Breast epithelium (tissue), 4 donors: ENCODE data around the gene EPHB3. TPM values are rescaled to one million over a fixed set of nuclear protein-coding genes. Genes with fewer than 3 reads are reported as not detected.

Experiments used
- DNase-seq, 2 donors: peaks; one replicate each; pipeline ENCODE4 v3.0.0-alpha.2; 2019; ENCODE audit warnings: low spot score in 2 of 2
- H3K27ac ChIP-seq, 2 donors: fragments of 200-600 bp; sonication (generic) in 1 of 2; one replicate each; pipeline ENCODE4 v1.5.1; 2016 to 2019; ENCODE audit warnings: mild to moderate bottlenecking in 1 of 2
- H3K27me3 ChIP-seq, 2 donors: fragments of 200-600 bp; sonication (generic) in 1 of 2; one replicate each; pipeline versions ENCODE4 v1.5.1 to v1.6.0; 2017 to 2019; ENCODE audit warnings: control low read depth in 1 of 2, mild to moderate bottlenecking in 1 of 2
- H3K36me3 ChIP-seq: fragments of 200-600 bp; one replicate; pipeline ENCODE4 v1.5.1; 2019
- H3K4me1 ChIP-seq, 2 donors: fragments of 200-600 bp; sonication (generic); one replicate each; pipeline ENCODE4 v1.5.1; 2016 to 2019; ENCODE audit warnings: control low read depth in 1 of 2
- H3K4me3 ChIP-seq, 3 donors: fragments of 200-600 bp; sonication (generic); 1 replicate in 2 of 3; 2 replicates in 1 of 3; pipeline ENCODE4 v1.5.1; 2016 to 2019; ENCODE audit warnings: mild to moderate bottlenecking in 3 of 3, moderate library complexity in 2 of 3
- H3K9me3 ChIP-seq, 2 donors: fragments of 200-600 bp; sonication (generic) in 1 of 2; one replicate each; pipeline ENCODE4 v1.5.1; 2016 to 2019; ENCODE audit warnings: control low read depth in 1 of 2
- CTCF ChIP-seq, 3 donors: fragments of 450-650 bp; IDR thresholded peaks; one replicate each; pipeline ENCODE4 v1.5.1; 2016 to 2017; ENCODE audit warnings: antibody characterized with exemption in 3 of 3, mild to moderate bottlenecking in 3 of 3, moderate library complexity in 3 of 3
- POLR2A ChIP-seq: fragments of 450-650 bp; IDR thresholded peaks from one replicate; pipeline ENCODE4 v1.6.1; 2016; ENCODE audit warnings: antibody characterized with exemption, mild to moderate bottlenecking, moderate library complexity
- POLR2AphosphoS5 ChIP-seq, 3 donors: sonication (generic); formaldehyde crosslinking; IDR thresholded peaks; one replicate each; pipeline ENCODE4 v1.6.1; 2017; ENCODE audit warnings: antibody characterized with exemption in 3 of 3
- intact Hi-C: fragments of 100-400 bp; cut with DNase I; formaldehyde crosslinking; loops from one replicate; pipeline ENCODE4 v1.15.1; 2023; ENCODE audit warnings: low total_unique reads
- total RNA-seq, 3 donors: library from RNA; depleted of rRNA; stranded (reverse); fragments of >200 nt; gene quantifications; one replicate each; pipeline ENCODE4 v1.1.0, GENCODE V29; 2016

The EPHB3 gene
- total RNA-seq, 3 donors from 2014 or later, result 0.32 to 25.3 (median 7.9) TPM

DNA sequence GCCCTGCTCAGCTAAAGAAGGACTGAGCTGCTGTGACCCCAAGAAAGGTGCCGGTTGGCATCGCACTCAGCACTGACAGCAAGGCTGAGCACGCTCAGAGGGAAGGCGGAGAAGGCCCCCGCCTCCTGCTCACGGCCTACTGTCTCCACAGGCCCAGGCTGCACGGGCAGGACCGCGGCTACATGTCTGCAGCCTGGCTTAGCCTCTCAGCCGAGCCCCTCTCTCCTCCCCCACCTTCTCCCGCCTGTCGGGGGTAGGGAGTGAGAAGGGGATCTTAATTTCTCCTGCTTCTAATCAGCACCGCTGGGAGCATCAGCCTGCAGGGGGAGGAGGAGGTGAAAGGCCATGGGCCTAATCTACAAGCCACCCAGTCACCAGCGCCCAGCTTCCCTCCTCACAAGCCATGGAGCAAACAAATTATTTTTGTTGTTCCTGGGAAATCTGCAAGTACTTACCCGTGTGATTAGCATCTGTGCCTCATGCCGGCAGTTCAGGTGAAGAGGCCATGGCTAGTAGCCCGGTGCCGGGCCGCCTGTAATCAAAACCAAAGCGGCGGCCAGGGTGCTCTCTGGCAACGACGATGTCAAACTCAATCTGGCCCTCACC, 68.1 kb downstream of the EPHB3 start:
- intact Hi-C loops, result no loop called here

DNA sequence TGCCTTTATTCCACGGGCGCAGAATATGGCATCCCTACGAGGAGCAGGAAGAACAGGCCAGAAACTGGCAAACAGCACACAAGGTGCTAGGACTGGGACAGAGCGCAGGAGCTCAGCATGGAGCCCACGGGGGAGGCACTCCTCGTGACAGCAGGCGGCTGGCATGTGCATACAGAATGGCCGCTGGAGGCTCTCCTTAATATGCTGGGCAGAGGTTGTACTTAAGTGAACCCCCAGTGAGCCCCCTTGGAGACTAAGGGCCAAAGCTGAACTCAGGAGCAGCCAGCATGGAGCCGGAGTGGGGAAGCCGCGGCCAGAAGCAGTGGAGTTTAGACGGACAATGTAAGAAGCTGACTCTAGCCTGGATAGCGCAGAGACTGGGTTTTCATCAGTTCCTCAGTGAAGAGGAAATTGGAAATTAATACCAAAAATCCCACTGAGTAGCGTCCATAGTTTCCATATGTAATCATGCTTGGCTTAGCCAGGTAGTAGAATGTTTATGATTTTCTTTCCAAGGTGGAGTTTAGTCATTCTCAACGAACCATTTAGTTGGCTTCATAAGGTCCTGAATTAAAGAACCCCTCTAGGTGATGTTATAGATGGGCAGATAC, 69.4 kb downstream of the EPHB3 start:
- Histone ChIP-seq H3K27me3 (no peaks in the 10 kb centered on the region), H3K36me3 (no peaks in the 10 kb centered on the region), H3K27ac (no peak overlapping the region), H3K4me1 (no peaks in the 10 kb centered on the region), H3K9me3 (no peaks in the 10 kb centered on the region), H3K4me3 (no peak overlapping the region)
- TF ChIP-seq CTCF (IDR thresholded peaks at IDR 0.05) (no peak), POLR2AphosphoS5 (IDR thresholded peaks at IDR 0.05) (no peak), POLR2A (no peak)
- intact Hi-C loops, result no loop called here
- DNase-seq, result no peak

More for the DNA sequence above, 68.1 kb downstream of the EPHB3 start:
- Histone ChIP-seq H3K36me3 (no peaks in the 10 kb centered on the region), H3K4me3 (no peak overlapping the region), H3K27ac (no peak overlapping the region), H3K4me1 (no peaks in the 10 kb centered on the region), H3K9me3 (no peaks in the 10 kb centered on the region), H3K27me3 (no peaks in the 10 kb centered on the region)
- DNase-seq, result no peak
- no peak for TF ChIP-seq POLR2AphosphoS5 (IDR thresholded peaks at IDR 0.05)
- no peak for TF ChIP-seq POLR2A
- TF ChIP-seq CTCF (IDR thresholded peaks at IDR 0.05), result no peak

DNA sequence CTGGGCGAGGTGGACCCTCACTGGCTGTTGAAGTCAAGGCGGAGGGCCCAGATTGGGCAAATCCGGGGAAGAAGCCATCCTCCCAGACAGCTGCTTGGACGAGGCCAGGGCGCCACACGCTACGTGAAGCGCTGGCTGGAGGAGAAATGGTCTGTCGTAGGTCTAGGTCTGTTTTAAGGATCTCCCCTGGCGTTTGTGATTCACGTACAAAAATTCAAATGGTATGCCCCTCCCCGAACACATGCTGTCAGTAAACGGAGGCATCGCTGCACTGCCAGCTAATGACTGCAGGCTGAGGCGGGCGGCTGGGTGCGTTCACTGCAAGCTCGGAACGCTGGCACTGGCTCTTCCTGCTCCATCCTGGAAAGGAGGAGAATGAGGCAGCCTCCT, 69.9 kb downstream of the EPHB3 start:
- intact Hi-C loops, result no loop called here
- H3K36me3 ChIP-seq, result no peaks in the 10 kb centered on the region
- no peak for TF ChIP-seq POLR2A
- no peak for TF ChIP-seq POLR2AphosphoS5 (IDR thresholded peaks at IDR 0.05)
- H3K27me3 ChIP-seq, result no peaks in the 10 kb centered on the region
- H3K9me3 ChIP-seq, result no peaks in the 10 kb centered on the region
- H3K4me3 ChIP-seq, result no peak overlapping the region
- H3K4me1 ChIP-seq, result no peaks in the 10 kb centered on the region
- H3K27ac ChIP-seq, result no peak overlapping the region
- DNase-seq, result no peak

Other genes starting within 250 kb of the EPHB3 start
- 100 to 1,000 TPM; 168 to 202 (median 196) TPM for gene EIF4G1, start 247.2 kb upstream of the EPHB3 start, total RNA-seq
- gene FAM131A, start 224.2 kb upstream of the EPHB3 start, total RNA-seq, result 10 to 100 TPM; 18.7 to 32.4 (median 26.5) TPM
- 1 to 10 TPM; 2.1 to 4.2 (median 2.6) TPM for gene CLCN2, start 200.2 kb upstream of the EPHB3 start, total RNA-seq
- 100 to 1,000 TPM in 1 of 3 donors, 10 to 100 TPM in 2; 63.7 to 101 (median 99.5) TPM for gene POLR2H, start 200.1 kb upstream of the EPHB3 start, total RNA-seq
- 1 to 10 TPM in 1 of 3 donors, under 1 TPM in 2; 0.64 to 1.3 (median 0.73) TPM for gene THPO, start 183.6 kb upstream of the EPHB3 start, total RNA-seq
- gene CHRD, start 181.7 kb upstream of the EPHB3 start, total RNA-seq, result 10 to 100 TPM in 2 of 3 donors, 1 to 10 TPM in 1; 9.6 to 20.3 (median 12.1) TPM
- gene MAGEF1, start 150.3 kb downstream of the EPHB3 start, total RNA-seq, result 10 to 100 TPM; 16.5 to 40.4 (median 38.3) TPM